K562 (cell line): ENCODE measurements around the gene SORT1. TPM values are rescaled to one million over a fixed set of nuclear protein-coding genes. Genes with fewer than 3 reads are reported as not detected.
A peak's percentile ranks its signal among the peaks of the same experiment; 100 is the strongest.

ENCODE experiments used
- ATAC-seq: fragments of 200-7000 bp; cut with Tn5 transposase; 3 replicates; pipeline ENCODE4 v1.9.1; 2020; ENCODE audit warnings: moderate library complexity
- BruUV-seq: library from RNA; stranded (reverse); fragments of 400-500 nt; replicated peaks from 2 replicates; lab custom pipeline; 2021; lab: Mats Ljungman, UMichigan
- CTCF ChIA-PET: fragments of 300-600 bp; formaldehyde crosslinking; extraction: SDS; loops from one replicate; lab custom pipeline; 2021; ENCODE audit warnings: low intra/inter-chr PET ratio; lab: Yijun Ruan, JAX
- POLR2A ChIA-PET: fragments of 300-600, 350-650 bp; sonication (Branson Sonifier 250); formaldehyde crosslinking; extraction: SDS; loops from one replicate; lab custom pipeline; 2021; ENCODE audit warnings: antibody characterized with exemption, inconsistent platforms; lab: Yijun Ruan, JAX
- DNase-seq, 4 experiments: peaks; one replicate each; pipeline versions ENCODE4 v3.0.0 to v3.0.0-alpha.2; 2011 to 2018; ENCODE audit warnings: low spot score in 3 of 4, mixed read lengths in 3 of 4; ENCODE audit errors: extremely low read depth in 1 of 4
- FAIRE-seq: peaks from 2 replicates; lab custom pipeline; 2011; peaks lifted over from hg19 to GRCh38; lab: Jason Lieb, UNC
- H2AFZ ChIP-seq: 2 replicates; pipeline ENCODE4 v1.6.0; 2011; ENCODE audit warnings: low read depth, low read length, control low read depth, inconsistent platforms
- H3K27ac ChIP-seq: fragments of 200-600 bp; 3 replicates; pipeline ENCODE4 v1.8.0; 2011; ENCODE audit warnings: low read depth, mild to moderate bottlenecking, control low read depth, inconsistent platforms, low read length, moderate library complexity, mixed read lengths; ENCODE audit errors: extremely low read depth
- H3K27me3 ChIP-seq, 2 experiments: fragments of 300-600 bp in 1 of 2; 2 replicates in 1 of 2; 3 replicates in 1 of 2; pipeline versions ENCODE4 v1.6.0 to v1.8.0; 2011; ENCODE audit warnings: inconsistent platforms in 2 of 2, low read length in 2 of 2, mild to moderate bottlenecking in 1 of 2, mixed read lengths in 1 of 2, moderate library complexity in 1 of 2; ENCODE audit not compliant: control insufficient read depth in 2 of 2, insufficient read depth in 2 of 2
- H3K36me3 ChIP-seq: fragments of 300-600 bp; 3 replicates; pipeline ENCODE4 v1.8.0; 2011; ENCODE audit warnings: mild to moderate bottlenecking, low read length, inconsistent platforms; ENCODE audit not compliant: control insufficient read depth, insufficient read depth
- H3K4me1 ChIP-seq, 2 experiments: fragments of 200-600 bp in 1 of 2; replicated peaks in 1 of 2; 2 replicates in 1 of 2; 3 replicates in 1 of 2; pipeline versions ENCODE4 v1.5.1 to v1.8.0; 2011; ENCODE audit warnings: inconsistent platforms in 2 of 2, low read length in 2 of 2, mild to moderate bottlenecking in 1 of 2, mixed read lengths in 1 of 2, moderate library complexity in 1 of 2; ENCODE audit not compliant: control insufficient read depth in 2 of 2, insufficient read depth in 2 of 2
- H3K4me2 ChIP-seq: 2 replicates; pipeline ENCODE4 v1.6.1; 2011; ENCODE audit warnings: low read length, control low read depth, inconsistent platforms, mixed read lengths; ENCODE audit not compliant: insufficient read depth
- H3K4me3 ChIP-seq: fragments of 200-600 bp; sonication (generic), shearing (Covaris generic); 2 replicates; pipeline ENCODE4 v1.5.1; 2016; ENCODE audit warnings: control low read depth, inconsistent platforms
- H3K79me2 ChIP-seq: fragments of 200-600 bp; 3 replicates; pipeline ENCODE4 v1.8.0; 2011; ENCODE audit warnings: low read length, inconsistent platforms; ENCODE audit not compliant: control insufficient read depth, insufficient read depth
- H3K9ac ChIP-seq, 2 experiments: 2 replicates each; pipeline versions ENCODE4 v1.6.0 to v1.6.1; 2011; ENCODE audit warnings: low read depth in 2 of 2, low read length in 2 of 2, control low read depth in 1 of 2, inconsistent platforms in 1 of 2, mild to moderate bottlenecking in 1 of 2, mixed read lengths in 1 of 2; ENCODE audit not compliant: insufficient read depth in 1 of 2
- H3K9me1 ChIP-seq: one replicate; pipeline ENCODE4 v1.6.0; 2011; ENCODE audit warnings: inconsistent platforms, mild to moderate bottlenecking, low read length, moderate library complexity; ENCODE audit not compliant: control insufficient read depth, insufficient read depth
- H3K9me3 ChIP-seq: replicated peaks from 2 replicates; pipeline ENCODE4 v1.5.1; 2011; ENCODE audit warnings: low read depth, low read length, inconsistent platforms; ENCODE audit not compliant: control insufficient read depth, insufficient read depth
- H4K20me1 ChIP-seq: replicated peaks from 2 replicates; pipeline ENCODE4 v1.6.1; 2011; ENCODE audit warnings: low read length, inconsistent platforms, mixed read lengths; ENCODE audit not compliant: control insufficient read depth, insufficient read depth
- CEBPG ChIP-seq, 3 experiments: fragments of 200-800 bp in 1 of 3; sonication (Bioruptor generic) in 1 of 3; sonication (generic) in 1 of 3; formaldehyde crosslinking in 1 of 3; IDR thresholded peaks in 2 of 3; conservative IDR thresholded peaks in 1 of 3; 2 replicates each; pipeline versions ENCODE4 v1.6.1 to v1.8.0; 2016 to 2022; ENCODE audit warnings: missing compliant biosample characterization in 2 of 3, missing genetic modification characterization in 2 of 3, mild to moderate bottlenecking in 1 of 3, missing genetic modification reagents in 1 of 3
- HDAC8 ChIP-seq: fragments of 450-650 bp; IDR thresholded peaks from 2 replicates; pipeline ENCODE4 v1.6.1; 2016; ENCODE audit warnings: mild to moderate bottlenecking, missing genetic modification characterization, moderate library complexity, missing compliant biosample characterization
- HEY1 ChIP-seq: fragments of 250-450 bp; sonication (Bioruptor Pico); IDR thresholded peaks from 2 replicates; pipeline ENCODE4 v1.5.0; 2020; ENCODE audit warnings: mild to moderate bottlenecking, moderate library complexity, borderline replicate concordance
- ILK ChIP-seq: fragments of 450-650 bp; IDR thresholded peaks from 2 replicates; pipeline ENCODE4 v1.6.1; 2016; ENCODE audit warnings: missing genetic modification characterization, low read depth, mild to moderate bottlenecking, missing compliant biosample characterization, moderate library complexity, borderline replicate concordance
- RFX1 ChIP-seq: fragments of 450-650 bp; IDR thresholded peaks from 2 replicates; pipeline ENCODE4 v1.6.1; 2016; ENCODE audit warnings: mild to moderate bottlenecking, moderate library complexity
- SAP30 ChIP-seq: fragments of 200-600 bp; sonication (generic); IDR thresholded peaks from 2 replicates; pipeline ENCODE4 v1.6.1; 2012; ENCODE audit warnings: borderline replicate concordance, low read depth, mild to moderate bottlenecking, moderate library complexity, low read length, control low read depth, inconsistent platforms; ENCODE audit not compliant: insufficient read depth, poor library complexity, severe bottlenecking
- SMAD4 ChIP-seq: fragments of 250-450 bp; sonication (Bioruptor Pico); conservative IDR thresholded peaks from 2 replicates; pipeline ENCODE4 v1.8.0; 2021; ENCODE audit warnings: inconsistent platforms, mild to moderate bottlenecking, moderate library complexity
- SRF ChIP-seq, 2 experiments: fragments of 250-450, 450-650 bp in 1 of 2; sonication (Bioruptor Pico) in 1 of 2; sonication (generic) in 1 of 2; formaldehyde crosslinking; IDR thresholded peaks; 2 replicates each; pipeline versions ENCODE4 v1.5.0 to v1.5.1; 2020 to 2022; ENCODE audit warnings: mild to moderate bottlenecking in 1 of 2, missing genetic modification reagents in 1 of 2
- TRIM24 ChIP-seq, 2 experiments: fragments of 450-650 bp; IDR thresholded peaks; 2 replicates each; pipeline ENCODE4 v1.6.1; 2016
- ZNF589 ChIP-seq: fragments of 200-800 bp; sonication (Bioruptor generic); IDR thresholded peaks from 2 replicates; pipeline ENCODE4 v1.6.1; 2016; ENCODE audit warnings: low read depth, missing genetic modification characterization, missing compliant biosample characterization
- ZNF644 ChIP-seq: fragments of 200-800 bp; sonication (Bioruptor generic); IDR thresholded peaks from 2 replicates; pipeline ENCODE4 v1.6.1; 2016; ENCODE audit warnings: low read depth, missing genetic modification characterization, missing compliant biosample characterization
- WGBS: fragments of 100-300 bp; shearing (Covaris generic); methylation state at CpG from one replicate; pipeline ENCODE4 v1.1.6; 2016; ENCODE audit warnings: low coverage, mixed read lengths; ENCODE audit not compliant: insufficient coverage; ENCODE audit errors: missing lambda C conversion rate; 5-methylcytosine and 5-hydroxymethylcytosine counted together
- in situ Hi-C: fragments of 300-500 bp; cut with MboI; formaldehyde crosslinking; loops from 4 replicates; pipeline ENCODE4 v1.15.0; 2018; ENCODE audit warnings: inconsistent platforms, mixed read lengths
- intact Hi-C: fragments of 100-400 bp; cut with micrococcal nuclease; formaldehyde crosslinking; loops from 2 replicates; pipeline ENCODE4 v1.14.2; 2022
- polyA plus RNA-seq, 8 experiments: library from polyadenylated mRNA; depleted of rRNA in 4 of 8; stranded (reverse) in 5 of 8; unstranded in 3 of 8; fragments of >200 nt; fragmentation: Nextera tagmentation in 2 of 8; fragmentation: Illumina TruSeq in 1 of 8; extraction: Ambion mirVana in 2 of 8; extraction: Trizol in 1 of 8; gene quantifications; 2 replicates each; pipeline versions ENCODE4 v1.2.1 to v1.2.3, GENCODE V29; 2011 to 2014; ENCODE audit warnings: inconsistent platforms in 1 of 8, missing spikeins in 1 of 8
- total RNA-seq, 7 experiments: library from RNA; depleted of rRNA in 6 of 7; stranded (reverse); fragments of >200 nt in 6 of 7; fragmentation: Illumina TruSeq in 2 of 7; extraction: Trizol in 2 of 7; gene quantifications; 2 replicates each; pipeline versions ENCODE4 v1.2.1 to v1.2.3, GENCODE V29; 2011 to 2021; ENCODE audit warnings: low replicate concordance in 1 of 7

SORT1 gene
- total and polyA plus RNA-seq, 9 of the 15 experiments (the other 6 are each of a cell fraction or from before 2014, with no cell fraction given): 27.4 to 112 (median 65.0) TPM

DNA sequence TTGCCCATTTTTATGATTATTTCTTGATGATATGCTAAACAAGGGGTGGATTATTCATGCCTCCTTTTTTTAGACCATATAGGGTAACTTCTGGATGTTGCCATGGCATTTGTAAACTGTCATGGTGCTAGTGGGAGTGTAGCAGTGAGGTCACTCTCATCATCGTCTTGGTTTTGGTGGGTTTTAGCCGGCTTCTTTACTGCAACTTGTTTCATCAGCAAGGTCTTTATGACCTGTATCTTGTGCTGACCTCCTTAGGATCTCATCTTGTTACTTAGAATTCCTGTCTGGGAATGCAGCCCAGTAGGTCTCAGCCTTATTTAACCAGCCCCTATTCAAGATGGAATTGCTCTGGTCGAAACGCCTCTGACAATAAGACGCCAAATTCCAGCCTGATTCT lies 111.0 kb downstream of the SORT1 start (continued):
- peak; percentile 68 to 71; a peak in 2 of 4 replicates for TF ChIP-seq TRIM24 (IDR thresholded peaks at IDR 0.05)
- TF ChIP-seq RFX1: peak; percentile 80
- peak; percentile 39; the same call in 1 of the 2 replicates for TF ChIP-seq ZNF589 (CRISPR knock-in tag)
- peak; percentile 72 for TF ChIP-seq CEBPG (CRISPR knock-in tag; IDR thresholded peaks at IDR 0.05)
- TF ChIP-seq CEBPG (tag; conservative IDR thresholded peaks at IDR 0.05 in 1 of 2, IDR thresholded peaks at IDR 0.05 in 1 of 2): peak in 1 of 2 experiments; percentile 79; a peak in 2 of 4 replicates
- 0 out of 2 replicates have a peak, but pooled peaks have one; percentile 16 for TF ChIP-seq SMAD4 (CRISPR knock-in tag)

GRCh38 chr1:109283748-109284600 lies 113.7 kb downstream of the SORT1 start:
- Histone ChIP-seq H3K79me2 (peaks cover 27% of the 10 kb centered on the region), H3K4me2 (peak overlapping the region; percentile 99), H3K36me3 (peaks cover 23% of the 10 kb centered on the region; the same call in 2 of the 3 replicates), H4K20me1 (no peaks in the 10 kb centered on the region), H3K27me3 (no peaks in the 10 kb centered on the region), H3K27ac (peak overlapping the region; percentile 97), H3K4me1 (peaks cover 31 to 37% of the 10 kb centered on the region in 2 experiments), H3K9me1 (no peaks in the 10 kb centered on the region), H3K4me3 (peak overlapping the region; percentile 68), H3K9me3 (no peaks in the 10 kb centered on the region), H3K9ac (peak overlapping the region; percentile 90 to 94), H2AFZ (peak overlapping the region; percentile 95)
- DNase-seq (peak in 2 of 4 experiments; percentile 53 to 71), FAIRE-seq (peak; percentile 46), ATAC-seq (peak; percentile 19)
- 31% methylated on average over 17 of the region's 17 CpGs for whole genome bisulfite sequencing
- ChIA-PET POLR2A (interaction anchor here (0.9 to 2.1 kb wide), 3 partner anchors 12 to 29 kb away, joined by 3 to 9 read pairs (median 7); no protein-coding TSS in a partner anchor), CTCF (interaction anchor here (0.6 to 0.9 kb wide), 2 partner anchors 115 to 116 kb away, joined by 3 to 6 read pairs; no protein-coding TSS in a partner anchor)
- BruUV-seq: no TSS peak
- in situ Hi-C loops (no loop called here), intact Hi-C loops (loop anchor here (2.0 kb wide), 1 partner anchor 115 kb away; no protein-coding TSS in a partner anchor)
- no peak for TF ChIP-seq HEY1 (CRISPR knock-in tag)
- no peak for TF ChIP-seq SAP30
- peak in 1 of 2 experiments; percentile 85; a peak in 1 of 4 replicates for TF ChIP-seq SRF (CRISPR knock-in tag; IDR thresholded peaks at IDR 0.05)
- TF ChIP-seq ILK (tag): peak; percentile 2; the same call in 1 of the 2 replicates
- peak; percentile 57; the same call in 1 of the 2 replicates for TF ChIP-seq ZNF644 (tag)
- no peak for TF ChIP-seq HDAC8 (tag)
